H9 (cell line): Measurements from ENCODE around the gene SPEG. TPM values are rescaled to one million over a fixed set of nuclear protein-coding genes. Genes with fewer than 3 reads are reported as not detected.
A peak's percentile ranks its signal among the peaks of the same experiment; 100 is the strongest.

Experiments
- DNase-seq: peaks from one replicate; pipeline ENCODE4 v3.0.0-alpha.2; 2017
- H2AFZ ChIP-seq: one replicate; pipeline ENCODE4 v1.6.1; 2013; ENCODE audit warnings: mild to moderate bottlenecking, low read length, control low read depth, moderate library complexity
- H2AK5ac ChIP-seq: 2 replicates; pipeline ENCODE4 v1.6.1; 2013; ENCODE audit warnings: low read length, control low read depth, mixed read lengths; ENCODE audit not compliant: insufficient read length
- H2BK120ac ChIP-seq: one replicate; pipeline ENCODE4 v1.6.1; 2013; ENCODE audit warnings: low read depth, mild to moderate bottlenecking, low read length, control low read depth, inconsistent platforms; ENCODE audit not compliant: poor library complexity, severe bottlenecking
- H2BK12ac ChIP-seq: 2 replicates; pipeline ENCODE4 v1.6.1; 2013; ENCODE audit warnings: low read length, control low read depth, mixed read lengths, low read depth; ENCODE audit not compliant: insufficient read length
- H2BK15ac ChIP-seq: 2 replicates; pipeline ENCODE4 v1.6.1; 2013; ENCODE audit warnings: low read depth, low read length, control low read depth
- H2BK20ac ChIP-seq: one replicate; pipeline ENCODE4 v1.6.1; 2013; ENCODE audit warnings: low read depth, mild to moderate bottlenecking, low read length, control low read depth, inconsistent platforms; ENCODE audit not compliant: poor library complexity, severe bottlenecking
- H2BK5ac ChIP-seq: 2 replicates; pipeline ENCODE4 v1.6.1; 2013; ENCODE audit warnings: low read length, control low read depth, mixed read lengths; ENCODE audit not compliant: insufficient read length
- H3K14ac ChIP-seq: 2 replicates; pipeline ENCODE4 v1.6.1; 2013; ENCODE audit warnings: low read length, control low read depth; ENCODE audit not compliant: insufficient read depth
- H3K18ac ChIP-seq: 2 replicates; pipeline ENCODE4 v1.6.1; 2013; ENCODE audit warnings: low read depth, mild to moderate bottlenecking, mixed read lengths, low read length, control low read depth; ENCODE audit not compliant: insufficient read length
- H3K23ac ChIP-seq: 2 replicates; pipeline ENCODE4 v1.6.1; 2013; ENCODE audit warnings: low read length, control low read depth, mixed read lengths, low read depth; ENCODE audit not compliant: insufficient read length
- H3K23me2 ChIP-seq: 2 replicates; pipeline ENCODE4 v1.6.1; 2013; ENCODE audit warnings: low read depth, mild to moderate bottlenecking, mixed read lengths, low read length, control low read depth; ENCODE audit not compliant: insufficient read length, poor library complexity, severe bottlenecking
- H3K27ac ChIP-seq: 2 replicates; pipeline ENCODE4 v1.5.1; 2013; ENCODE audit warnings: low read length, control low read depth, mixed read lengths, low read depth; ENCODE audit not compliant: insufficient read length
- H3K27me3 ChIP-seq: 2 replicates; pipeline ENCODE4 v1.6.1; 2013; ENCODE audit warnings: low read length, control low read depth, inconsistent platforms; ENCODE audit not compliant: insufficient read depth
- H3K4ac ChIP-seq: 2 replicates; pipeline ENCODE4 v1.6.1; 2013; ENCODE audit warnings: low read depth, mild to moderate bottlenecking, control low read depth, inconsistent platforms, low read length, moderate library complexity
- H3K4me1 ChIP-seq: 2 replicates; pipeline ENCODE4 v1.6.1; 2013; ENCODE audit warnings: low read length, control low read depth, inconsistent platforms; ENCODE audit not compliant: insufficient read depth
- H3K4me2 ChIP-seq: 2 replicates; pipeline ENCODE4 v1.6.1; 2013; ENCODE audit warnings: low read length, control low read depth, mixed read lengths; ENCODE audit not compliant: insufficient read length, insufficient read depth
- H3K56ac ChIP-seq: 2 replicates; pipeline ENCODE4 v1.6.1; 2013; ENCODE audit warnings: low read depth, mild to moderate bottlenecking, mixed read lengths, low read length, control low read depth; ENCODE audit not compliant: insufficient read length
- H3K79me1 ChIP-seq: 2 replicates; pipeline ENCODE4 v1.6.1; 2013; ENCODE audit warnings: low read depth, mild to moderate bottlenecking, moderate library complexity, low read length, control low read depth, inconsistent platforms; ENCODE audit not compliant: insufficient read depth, poor library complexity, severe bottlenecking
- H3K79me2 ChIP-seq: 2 replicates; pipeline ENCODE4 v1.6.1; 2013; ENCODE audit warnings: low read length, control low read depth, inconsistent platforms; ENCODE audit not compliant: insufficient read depth
- H3K9ac ChIP-seq: 2 replicates; pipeline ENCODE4 v1.6.1; 2013; ENCODE audit warnings: low read length, control low read depth, mixed read lengths; ENCODE audit not compliant: insufficient read length; ENCODE audit errors: extremely low read depth
- H3K9me3 ChIP-seq: one replicate; pipeline ENCODE4 v1.6.1; 2013; ENCODE audit warnings: low read depth, low read length, inconsistent platforms; ENCODE audit not compliant: control insufficient read depth
- H3T11ph ChIP-seq: one replicate; pipeline ENCODE4 v1.6.1; 2013; ENCODE audit warnings: mild to moderate bottlenecking, low read length, control low read depth, inconsistent platforms
- H4K20me1 ChIP-seq: one replicate; pipeline ENCODE4 v1.6.1; 2013; ENCODE audit not compliant: control insufficient read depth, insufficient read length, insufficient read depth
- H4K5ac ChIP-seq: 2 replicates; pipeline ENCODE4 v1.6.1; 2013; ENCODE audit warnings: low read depth, mild to moderate bottlenecking, mixed read lengths, low read length, control low read depth; ENCODE audit not compliant: insufficient read length
- H4K8ac ChIP-seq: replicated peaks from 2 replicates; pipeline ENCODE4 v1.6.1; 2013; ENCODE audit warnings: low read length, control low read depth, mixed read lengths, low read depth; ENCODE audit not compliant: insufficient read length
- H4K91ac ChIP-seq: 2 replicates; pipeline ENCODE4 v1.6.1; 2013; ENCODE audit warnings: low read depth, mild to moderate bottlenecking, moderate library complexity, mixed read lengths, low read length, control low read depth; ENCODE audit not compliant: insufficient read length
- H3K27ac Mint-ChIP-seq, 3 experiments: 2 replicates in 2 of 3; 3 replicates in 1 of 3; pipeline ENCODE4 v1.8.0; 2020 to 2021; ENCODE audit warnings: mixed read lengths in 3 of 3, mild to moderate bottlenecking in 1 of 3, moderate library complexity in 1 of 3
- H3K27me3 Mint-ChIP-seq: 2 replicates; pipeline ENCODE4 v1.8.0; 2021; ENCODE audit warnings: low read depth, mild to moderate bottlenecking, moderate library complexity, mixed read lengths
- H3K36me3 Mint-ChIP-seq, 3 experiments: 2 replicates in 2 of 3; 3 replicates in 1 of 3; pipeline ENCODE4 v1.8.0; 2020 to 2021; ENCODE audit warnings: low read depth in 3 of 3, mixed read lengths in 3 of 3; ENCODE audit not compliant: insufficient read depth in 1 of 3
- H3K4me1 Mint-ChIP-seq, 2 experiments: 2 replicates each; pipeline ENCODE4 v1.8.0; 2020; ENCODE audit warnings: mixed read lengths in 2 of 2
- H3K4me3 Mint-ChIP-seq, 2 experiments: 2 replicates in 1 of 2; 3 replicates in 1 of 2; pipeline ENCODE4 v1.8.0; 2020 to 2021; ENCODE audit warnings: mild to moderate bottlenecking in 2 of 2, mixed read lengths in 2 of 2, moderate library complexity in 1 of 2
- H3K9me3 Mint-ChIP-seq, 2 experiments: 2 replicates in 1 of 2; 3 replicates in 1 of 2; pipeline ENCODE4 v1.8.0; 2020; ENCODE audit warnings: mild to moderate bottlenecking in 2 of 2, mixed read lengths in 2 of 2, moderate library complexity in 1 of 2
- CTCF ChIP-seq: fragments of 200-600 bp; sonication (generic); conservative IDR thresholded peaks from 3 replicates; pipeline ENCODE4 v1.8.0; 2021; ENCODE audit warnings: antibody characterized with exemption, mild to moderate bottlenecking
- WGBS: extraction: QIAGEN DNeasy Blood & Tissue Kit; methylation state at CpG from one replicate; pipeline ENCODE4 v1.1.7; 2013; ENCODE audit warnings: missing lambda C conversion rate, low lambda C conversion rate, mixed read lengths; ENCODE audit not compliant: insufficient read length; ENCODE audit errors: extremely low coverage; 5-methylcytosine and 5-hydroxymethylcytosine counted together
- total RNA-seq: library from RNA; stranded (reverse); gene quantifications from 2 replicates; pipeline ENCODE4 v1.2.1, GENCODE V29; 2021

Gene SPEG
- total RNA-seq, 1 experiment from 2014 or later, result 23.7 TPM

GRCh38 chr2:219423652-219424377 lies 10.8 kb upstream of the SPEG start:
- Mint-ChIP-seq H3K27ac (no peak overlapping the region), H3K27me3 (peaks cover 35% of the 10 kb centered on the region), H3K9me3 (no peaks in the 10 kb centered on the region), H3K4me1 (peaks cover 12 to 14% of the 10 kb centered on the region in 2 experiments), H3K36me3 (no peaks in the 10 kb centered on the region; a peak in 1 of 7 replicates), H3K4me3 (no peak overlapping the region)
- no peaks in the 10 kb centered on the region for H3K79me1 ChIP-seq
- H3K4me1 ChIP-seq, result no peaks in the 10 kb centered on the region
- H4K91ac ChIP-seq, result no peak overlapping the region
- H3K27ac ChIP-seq, result no peak overlapping the region
- H3K9me3 ChIP-seq, result no peaks in the 10 kb centered on the region
- H2BK5ac ChIP-seq, result no peak overlapping the region
- H3K14ac ChIP-seq, result no peak overlapping the region
- no peak overlapping the region for H4K8ac ChIP-seq
- H2AFZ ChIP-seq, result no peak overlapping the region
- no peak overlapping the region for H4K5ac ChIP-seq
- no peak overlapping the region for H2BK15ac ChIP-seq
- H3K4ac ChIP-seq, result no peak overlapping the region
- H2AK5ac ChIP-seq, result no peak overlapping the region
- no CpG with 5 or more reads among the region's 14 CpGs for WGBS
- no peak overlapping the region for H2BK20ac ChIP-seq
- H3K27me3 ChIP-seq, result no peaks in the 10 kb centered on the region; the same call in 1 of the 2 replicates
- no peak overlapping the region for H3T11ph ChIP-seq
- no peaks in the 10 kb centered on the region for H3K23me2 ChIP-seq
- H2BK120ac ChIP-seq, result no peak overlapping the region
- TF ChIP-seq CTCF, result no peak
- no peak overlapping the region for H3K18ac ChIP-seq
- no peak overlapping the region for H3K4me2 ChIP-seq
- H3K9ac ChIP-seq, result no peak overlapping the region
- peak; percentile 17 for DNase-seq
- no peak overlapping the region for H3K56ac ChIP-seq
- no peak overlapping the region for H3K23ac ChIP-seq
- H4K20me1 ChIP-seq, result no peaks in the 10 kb centered on the region
- no peak overlapping the region for H2BK12ac ChIP-seq
- H3K79me2 ChIP-seq, result no peaks in the 10 kb centered on the region
